GM21367 (cell line): ENCODE data around the gene CACNB4.
"Not testable (repeated sequence)": the region's sequence is repeated elsewhere in the genome, so short reads cannot be mapped to it uniquely, and the experiment has no call there.

Source experiments
- ATAC-seq: cut with Tn5 transposase; IDR thresholded peaks from one replicate; pipeline ENCODE4 v1.9.1; 2021; ENCODE audit not compliant: unreplicated experiment

The CACNB4 gene

DNA sequence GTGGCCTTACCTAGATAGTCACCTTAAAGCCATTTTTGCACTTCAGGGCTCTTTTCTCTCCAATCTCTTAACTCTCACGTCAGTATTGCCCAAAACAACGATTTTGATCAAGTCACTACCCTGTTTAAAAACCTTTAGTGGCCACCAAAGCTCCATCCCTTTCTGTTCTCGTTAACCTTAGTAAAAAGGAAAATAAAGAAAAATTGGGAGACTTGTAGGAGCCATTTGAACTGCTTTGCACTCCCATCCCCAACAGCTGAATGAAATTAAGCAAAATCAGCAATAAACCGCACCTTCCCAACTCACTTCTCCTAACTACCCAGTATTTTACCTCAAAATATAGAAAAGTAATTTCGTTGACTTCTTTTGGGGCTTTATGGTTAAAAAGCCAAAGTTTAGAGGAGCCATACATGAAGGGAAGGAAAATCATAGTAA lies 269.9 kb downstream of the CACNB4 start:
- no peak for ATAC-seq

DNA sequence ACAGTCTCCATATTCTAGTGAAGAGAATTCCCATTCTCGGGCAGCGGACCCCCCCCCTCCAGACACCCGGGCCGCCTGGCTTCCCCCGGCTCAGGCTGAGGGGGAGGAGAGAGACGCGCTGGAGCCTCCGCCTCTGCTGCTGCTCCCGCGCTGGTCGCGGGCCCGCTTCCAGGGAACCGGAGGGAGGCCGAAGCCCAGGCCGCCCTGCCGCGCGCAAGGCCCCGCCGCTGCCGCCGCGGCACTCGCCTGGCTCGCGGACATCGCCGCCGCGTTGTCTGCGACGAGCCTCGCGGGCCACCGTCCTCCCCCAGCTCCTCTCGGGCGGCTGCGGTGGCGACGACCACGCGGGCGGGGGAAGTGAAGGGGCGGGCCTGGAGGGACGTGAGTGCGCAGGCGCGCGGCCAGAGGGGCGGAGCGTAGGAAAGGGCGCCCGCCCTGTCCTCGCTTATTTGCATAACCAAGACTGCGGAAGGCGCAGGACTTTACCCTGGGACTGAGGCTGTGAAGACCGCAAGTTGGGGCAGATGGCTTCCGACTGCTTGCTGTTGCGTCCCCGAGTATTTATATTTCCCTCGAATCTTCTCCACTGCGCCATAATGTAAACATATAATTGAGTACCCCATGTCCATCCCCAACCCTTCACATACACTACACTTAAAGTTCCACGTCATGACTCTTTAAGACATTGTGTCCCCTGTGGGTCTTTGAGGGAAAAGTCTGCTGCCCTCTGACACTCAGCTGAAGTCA lies 270.5 kb downstream of the CACNB4 start, which contains the start of gene ARL5A:
ARL5A (minus strand) TSS at position 279 of the 747 bp plus-strand sequence; CDS start at position 34, 245 bp downstream.
- peak; percentile 94 for ATAC-seq

DNA sequence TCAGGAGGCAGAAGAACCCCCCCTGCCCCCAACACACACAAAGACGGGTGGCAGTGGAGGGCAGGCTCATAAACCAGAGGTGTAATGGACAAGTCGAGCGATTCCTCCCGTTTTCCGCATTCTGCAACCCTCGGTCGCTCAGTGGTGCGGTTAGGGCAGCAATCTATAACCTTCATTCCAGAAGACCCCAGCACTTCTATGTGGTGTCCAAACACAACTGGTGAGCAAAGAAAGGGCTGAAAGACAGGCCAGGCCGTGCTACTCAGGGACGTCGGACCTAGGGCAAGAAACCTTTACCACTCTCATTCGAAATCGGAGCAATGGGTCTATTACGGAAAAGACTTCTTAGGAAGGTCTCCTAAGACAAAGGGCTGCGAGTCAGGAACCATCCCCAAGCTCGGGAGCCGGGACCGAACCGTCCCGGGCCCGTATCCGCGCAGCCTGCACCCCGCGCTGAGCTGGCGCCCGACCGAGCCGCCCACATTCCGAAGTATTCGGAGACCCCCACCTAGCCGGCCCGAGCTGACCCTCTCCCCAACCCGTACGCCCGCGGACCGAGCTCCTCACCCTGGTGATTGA lies 271.2 kb downstream of the CACNB4 start:
- peak; percentile 11 for ATAC-seq

DNA sequence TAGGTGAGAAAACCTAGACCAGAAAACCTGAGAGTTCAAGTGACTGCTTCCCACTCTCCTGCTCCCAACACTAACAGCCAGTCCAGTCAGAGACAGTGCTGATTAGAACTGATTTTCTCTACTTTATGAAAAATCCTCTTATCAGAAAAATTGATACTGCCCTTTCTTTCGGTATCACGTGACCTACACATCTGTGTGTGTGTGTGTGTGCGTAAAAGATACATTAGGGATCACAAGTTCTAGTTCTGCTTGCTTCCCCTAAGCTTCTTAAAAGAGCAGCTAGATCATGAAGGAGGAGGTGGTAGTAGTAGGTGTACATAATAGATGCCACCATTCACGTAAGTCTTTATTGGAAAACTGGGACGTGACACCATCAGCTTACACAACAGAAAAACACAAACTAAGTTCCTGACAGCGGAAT lies 272.1 kb downstream of the CACNB4 start:
- no peak for ATAC-seq

GRCh38 chr2:151824886-151825285 lies 274.0 kb downstream of the CACNB4 start:
- ATAC-seq: no peak

- no peak for ATAC-seq
These were observed 275.2 kb downstream of the CACNB4 start for GRCh38 chr2:151823651-151824050.

- ATAC-seq: no peak
These were observed 278.9 kb downstream of the CACNB4 start for GRCh38 chr2:151819920-151820319.

GRCh38 chr2:151817929-151818328 lies 280.9 kb downstream of the CACNB4 start:
- ATAC-seq: no peak

DNA sequence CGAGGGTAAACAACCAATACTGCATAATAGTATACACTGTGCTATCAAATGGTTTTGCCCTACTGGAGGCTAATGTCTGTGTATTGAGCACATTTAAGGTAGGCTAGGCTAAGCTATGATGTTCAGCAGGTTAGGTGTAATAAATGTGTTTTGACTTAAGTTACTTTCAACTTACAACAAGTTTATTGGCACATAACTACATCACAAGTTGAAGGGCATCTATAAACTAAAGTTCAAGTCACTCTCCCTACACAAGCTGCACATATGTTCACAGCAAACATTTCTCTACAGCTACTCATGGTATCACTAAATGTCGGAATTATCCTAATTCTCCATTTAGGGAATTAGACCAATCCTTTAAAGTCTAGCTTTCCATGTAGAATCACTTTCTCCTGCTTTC lies 282.0 kb downstream of the CACNB4 start:
- no peak for ATAC-seq

GRCh38 chr2:151815821-151816489 lies 282.9 kb downstream of the CACNB4 start:
- no peak for ATAC-seq

DNA sequence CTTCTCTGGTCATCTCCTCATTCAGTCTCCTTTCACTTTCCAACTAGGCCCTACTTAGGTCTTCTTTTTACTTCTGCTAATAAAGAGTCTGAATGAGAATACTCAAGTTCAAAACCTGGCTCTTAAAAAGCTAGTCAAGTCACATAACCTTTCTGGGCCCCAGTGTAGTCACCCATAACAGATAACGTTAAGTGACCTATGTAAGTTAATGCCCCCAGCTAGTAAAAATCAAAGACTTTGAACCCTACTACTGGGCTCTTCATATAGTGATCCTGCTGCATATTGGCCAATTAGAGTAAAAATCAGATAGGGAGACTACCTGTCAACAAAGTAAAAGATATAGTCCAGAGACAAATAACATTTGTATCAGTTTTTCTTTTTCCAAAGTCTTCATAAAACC lies 288.4 kb downstream of the CACNB4 start:
- no peak for ATAC-seq

GRCh38 chr2:151809073-151809383 lies 289.8 kb downstream of the CACNB4 start:
- no peak for ATAC-seq

GRCh38 chr2:151808258-151809072 lies 290.4 kb downstream of the CACNB4 start:
- ATAC-seq: no peak

DNA sequence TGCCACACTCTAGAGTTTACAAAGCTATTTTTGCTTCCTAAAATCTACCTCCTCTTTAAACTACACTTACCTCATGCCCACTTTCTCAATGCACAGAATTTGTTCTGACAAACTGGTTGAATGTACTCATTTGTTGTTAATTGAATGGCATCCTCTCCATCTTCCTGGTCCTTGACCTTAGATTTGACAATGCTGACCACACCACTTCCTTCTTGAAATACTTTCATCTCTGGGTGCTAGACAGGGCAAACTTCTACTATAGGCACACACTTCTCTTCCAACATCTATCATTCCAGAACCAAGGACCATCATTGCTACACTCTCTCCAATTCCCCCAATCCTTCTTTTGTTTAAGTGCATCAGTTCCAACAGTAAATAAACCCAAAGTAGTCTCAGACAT lies 292.9 kb downstream of the CACNB4 start:
- ATAC-seq: no peak

DNA sequence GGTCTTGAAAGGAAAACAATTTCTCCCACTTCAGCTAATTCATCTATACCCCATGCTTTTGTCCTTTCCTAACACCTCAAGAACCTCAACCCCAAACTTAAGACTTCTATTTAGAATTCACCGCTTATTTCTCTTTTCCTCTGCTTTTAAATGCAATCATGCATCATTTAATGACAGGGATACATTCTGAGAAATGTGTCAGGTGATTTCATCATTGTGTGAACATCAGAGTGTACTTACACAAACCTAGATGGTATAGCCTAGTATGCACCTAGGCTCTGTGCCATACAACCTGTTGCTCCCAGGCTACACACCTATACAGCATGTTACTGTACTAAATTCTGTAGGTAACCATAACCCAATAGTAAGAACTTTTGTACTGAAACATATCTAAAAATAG lies 293.5 kb downstream of the CACNB4 start:
- ATAC-seq: no peak

GRCh38 chr2:151803811-151804210 lies 295.0 kb downstream of the CACNB4 start:
- no peak for ATAC-seq

GRCh38 chr2:151802315-151802714 lies 296.5 kb downstream of the CACNB4 start:
- no peak for ATAC-seq

DNA sequence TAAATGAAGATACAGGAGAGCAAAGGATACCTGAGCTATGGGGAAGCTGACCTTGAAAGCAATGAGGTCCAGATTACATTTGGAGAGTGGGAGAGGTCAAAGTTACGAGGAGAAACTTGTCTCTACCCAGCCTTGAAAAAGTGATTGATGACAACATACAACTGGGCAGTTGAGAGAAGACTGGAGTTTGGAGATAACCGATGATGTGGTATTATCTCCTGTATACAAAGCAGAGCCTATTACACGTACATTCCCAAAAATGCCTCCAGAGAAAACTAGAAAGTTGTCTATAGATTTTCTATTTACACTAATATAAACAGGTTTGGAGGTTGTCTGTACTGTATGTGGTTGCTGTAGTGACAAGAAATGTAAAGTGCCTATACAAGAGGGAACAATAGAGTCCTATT lies 299.0 kb downstream of the CACNB4 start:
- no peak for ATAC-seq

GRCh38 chr2:151796774-151797173 lies 302.1 kb downstream of the CACNB4 start:
- no peak for ATAC-seq

GRCh38 chr2:151795646-151796240 lies 303.1 kb downstream of the CACNB4 start:
- ATAC-seq: no peak

DNA sequence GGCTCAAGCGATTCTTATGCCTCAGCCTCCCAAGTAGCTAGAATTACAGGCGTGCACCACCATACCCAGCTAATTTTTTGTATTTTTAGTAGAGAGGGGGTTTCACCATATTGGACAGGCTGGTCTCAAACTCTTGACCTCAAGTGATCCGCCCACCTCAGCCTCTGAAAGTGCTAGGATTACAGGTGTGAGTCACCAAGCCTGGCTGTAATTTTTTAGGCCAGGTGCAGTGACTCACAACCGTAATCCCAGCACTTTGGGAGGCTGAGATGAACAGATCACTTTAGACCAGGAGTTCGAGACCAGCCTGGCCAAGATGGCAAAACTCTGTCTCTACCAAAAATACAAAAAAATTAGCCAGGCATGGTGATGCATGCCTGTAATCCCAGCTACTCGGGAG lies 304.4 kb downstream of the CACNB4 start:
- not testable (repeated sequence) for ATAC-seq
